HUES6 (cell line): ENCODE data around the gene ZFP91.

Experiments used
- H3K27ac ChIP-seq: 2 replicates; pipeline ENCODE4 v1.7.0; 2013; ENCODE audit warnings: low read depth, mild to moderate bottlenecking, low read length, inconsistent platforms
- H3K27me3 ChIP-seq: 2 replicates; pipeline ENCODE4 v1.6.1; 2013; ENCODE audit warnings: low read length; ENCODE audit not compliant: control insufficient read depth, insufficient read depth
- H3K36me3 ChIP-seq: 2 replicates; pipeline ENCODE4 v1.6.1; 2013; ENCODE audit warnings: low read length; ENCODE audit not compliant: control insufficient read depth, insufficient read depth
- H3K4me1 ChIP-seq: 2 replicates; pipeline ENCODE4 v1.6.1; 2013; ENCODE audit warnings: low read length; ENCODE audit not compliant: control insufficient read depth, insufficient read depth
- H3K4me3 ChIP-seq: 2 replicates; pipeline ENCODE4 v1.5.1; 2013; ENCODE audit warnings: low read depth, low read length
- H3K9ac ChIP-seq: one replicate; pipeline ENCODE4 v1.6.1; 2013; ENCODE audit warnings: mild to moderate bottlenecking, low read length
- H3K9me3 ChIP-seq: 2 replicates; pipeline ENCODE4 v1.6.1; 2013; ENCODE audit warnings: low read depth, low read length; ENCODE audit not compliant: control insufficient read depth, insufficient read depth

ZFP91 gene

GRCh38 chr11:58586998-58587397, 8.1 kb downstream of the ZFP91 start:
- Histone ChIP-seq H3K4me3 (no peak overlapping the region), H3K27me3 (no peaks in the 10 kb centered on the region), H3K9ac (no peak overlapping the region), H3K36me3 (peaks cover 32% of the 10 kb centered on the region), H3K4me1 (0 out of 2 replicates have a peak, but pooled peaks cover under 1% of the 10 kb centered on the region), H3K9me3 (no peaks in the 10 kb centered on the region), H3K27ac (no peak overlapping the region)

- Histone ChIP-seq H3K9ac (no peak overlapping the region), H3K4me1 (no peaks in the 10 kb centered on the region), H3K27me3 (no peaks in the 10 kb centered on the region)
Observed at GRCh38 chr11:58591659-58592058, 12.8 kb downstream of the ZFP91 start.

GRCh38 chr11:58592760-58593472, 14.1 kb downstream of the ZFP91 start:
- Histone ChIP-seq H3K27me3 (no peaks in the 10 kb centered on the region), H3K9me3 (no peaks in the 10 kb centered on the region), H3K4me1 (no peaks in the 10 kb centered on the region), H3K27ac (no peak overlapping the region), H3K36me3 (peaks cover 24% of the 10 kb centered on the region), H3K9ac (no peak overlapping the region), H3K4me3 (no peak overlapping the region)

More at GRCh38 chr11:58591659-58592058, 12.8 kb downstream of the ZFP91 start:
- H3K36me3 ChIP-seq, result peaks cover 30% of the 10 kb centered on the region
- H3K4me3 ChIP-seq, result no peak overlapping the region
- no peak overlapping the region for H3K27ac ChIP-seq
- H3K9me3 ChIP-seq, result no peaks in the 10 kb centered on the region

GRCh38 chr11:58594826-58595225, 16.0 kb downstream of the ZFP91 start:
- no peaks in the 10 kb centered on the region for H3K4me1 ChIP-seq
- peaks cover 30% of the 10 kb centered on the region for H3K36me3 ChIP-seq
- no peak overlapping the region for H3K27ac ChIP-seq
- H3K9ac ChIP-seq, result no peak overlapping the region
- no peak overlapping the region for H3K4me3 ChIP-seq
- H3K27me3 ChIP-seq, result no peaks in the 10 kb centered on the region
- H3K9me3 ChIP-seq, result no peaks in the 10 kb centered on the region

- peaks cover 24% of the 10 kb centered on the region for H3K36me3 ChIP-seq
- no peaks in the 10 kb centered on the region for H3K27me3 ChIP-seq
- no peak overlapping the region for H3K4me3 ChIP-seq
- H3K4me1 ChIP-seq, result peaks cover 8% of the 10 kb centered on the region; the same call in 1 of the 2 replicates
- H3K27ac ChIP-seq, result no peak overlapping the region
- no peaks in the 10 kb centered on the region for H3K9me3 ChIP-seq
- H3K9ac ChIP-seq, result no peak overlapping the region
Observed at GRCh38 chr11:58596621-58597020, 17.8 kb downstream of the ZFP91 start.

- no peaks in the 10 kb centered on the region for H3K27me3 ChIP-seq
- H3K9ac ChIP-seq, result no peak overlapping the region
- H3K27ac ChIP-seq, result no peak overlapping the region
- peaks cover 16% of the 10 kb centered on the region for H3K36me3 ChIP-seq
- no peaks in the 10 kb centered on the region for H3K9me3 ChIP-seq
- no peak overlapping the region for H3K4me3 ChIP-seq
- H3K4me1 ChIP-seq, result peaks cover 8% of the 10 kb centered on the region; the same call in 1 of the 2 replicates
Observed at GRCh38 chr11:58597486-58598144, 18.8 kb downstream of the ZFP91 start.

- H3K9ac ChIP-seq, result no peak overlapping the region
- H3K27me3 ChIP-seq, result no peaks in the 10 kb centered on the region
- H3K27ac ChIP-seq, result 0 out of 2 replicates have a peak overlapping the region, but pooled peaks have one; percentile 5
- peaks cover 8% of the 10 kb centered on the region; the same call in 1 of the 2 replicates for H3K4me1 ChIP-seq
- H3K36me3 ChIP-seq, result peaks cover 11% of the 10 kb centered on the region
- H3K4me3 ChIP-seq, result no peak overlapping the region
- H3K9me3 ChIP-seq, result no peaks in the 10 kb centered on the region
Observed at GRCh38 chr11:58600510-58600909, 21.6 kb downstream of the ZFP91 start.

GRCh38 chr11:58606930-58607714, 28.3 kb downstream of the ZFP91 start:
- Histone ChIP-seq H3K36me3 (peaks cover 31% of the 10 kb centered on the region), H3K4me1 (no peaks in the 10 kb centered on the region), H3K27ac (no peak overlapping the region), H3K9ac (no peak overlapping the region), H3K9me3 (no peaks in the 10 kb centered on the region), H3K4me3 (no peak overlapping the region), H3K27me3 (no peaks in the 10 kb centered on the region)

GRCh38 chr11:58608331-58608730, 29.5 kb downstream of the ZFP91 start:
- H3K9ac ChIP-seq, result no peak overlapping the region
- no peaks in the 10 kb centered on the region for H3K27me3 ChIP-seq
- peaks cover 43% of the 10 kb centered on the region for H3K36me3 ChIP-seq
- no peaks in the 10 kb centered on the region for H3K4me1 ChIP-seq
- H3K27ac ChIP-seq, result no peak overlapping the region
- H3K4me3 ChIP-seq, result no peak overlapping the region
- H3K9me3 ChIP-seq, result no peaks in the 10 kb centered on the region

- no peak overlapping the region for H3K4me3 ChIP-seq
- no peak overlapping the region for H3K27ac ChIP-seq
- H3K27me3 ChIP-seq, result no peaks in the 10 kb centered on the region
- no peak overlapping the region for H3K9ac ChIP-seq
- H3K36me3 ChIP-seq, result peaks cover 57% of the 10 kb centered on the region
- H3K9me3 ChIP-seq, result no peaks in the 10 kb centered on the region
- no peaks in the 10 kb centered on the region for H3K4me1 ChIP-seq
Observed at GRCh38 chr11:58609723-58610122, 30.9 kb downstream of the ZFP91 start.

GRCh38 chr11:58613228-58613627, 34.4 kb downstream of the ZFP91 start:
- H3K36me3 ChIP-seq, result peaks cover 92% of the 10 kb centered on the region
- H3K4me1 ChIP-seq, result no peaks in the 10 kb centered on the region
- H3K4me3 ChIP-seq, result no peak overlapping the region
- H3K9ac ChIP-seq, result no peak overlapping the region
- H3K27ac ChIP-seq, result no peak overlapping the region
- H3K27me3 ChIP-seq, result no peaks in the 10 kb centered on the region
- no peaks in the 10 kb centered on the region for H3K9me3 ChIP-seq
